Upper lobe of right lung (tissue), 1 donor: ENCODE data around the gene UNC13D. TPM values are rescaled to one million over a fixed set of nuclear protein-coding genes. Genes with fewer than 3 reads are reported as not detected.
A peak's percentile ranks its signal among the peaks of the same experiment; 100 is the strongest.

Experiments
- ATAC-seq: fragments of 200-7000 bp; cut with Tn5 transposase; one replicate; pipeline ENCODE4 v1.9.1; 2020; ENCODE audit warnings: mild to moderate bottlenecking, moderate library complexity
- DNase-seq: peaks from one replicate; pipeline ENCODE4 v3.0.0-alpha.2; 2020
- H3K27ac ChIP-seq: fragments of 200-600 bp; one replicate; pipeline ENCODE4 v1.8.0; 2022
- H3K27me3 ChIP-seq: fragments of 200-600 bp; one replicate; pipeline ENCODE4 v1.8.0; 2022; ENCODE audit warnings: mild to moderate bottlenecking
- H3K36me3 ChIP-seq: fragments of 200-600 bp; one replicate; pipeline ENCODE4 v1.8.0; 2022
- H3K4me1 ChIP-seq: fragments of 200-600 bp; one replicate; pipeline ENCODE4 v1.8.0; 2022
- H3K4me3 ChIP-seq: fragments of 200-600 bp; one replicate; pipeline ENCODE4 v1.8.0; 2022; ENCODE audit warnings: mild to moderate bottlenecking
- H3K9me3 ChIP-seq: fragments of 200-600 bp; one replicate; pipeline ENCODE4 v1.8.0; 2022
- intact Hi-C: fragments of 100-400 bp; cut with DNase I; formaldehyde crosslinking; loops from one replicate; pipeline ENCODE4 v1.11.0; 2022
- total RNA-seq: library from RNA; stranded (reverse); fragmentation: NEBNext Ultra II Directional; extraction: Animal tissue kit (Norgen Biotek cat#: 25700); gene quantifications from one replicate; pipeline ENCODE4 v1.2.1, GENCODE V29; 2021
- TF ChIP-seq, protein P1 (sequence below): fragments of 200-600 bp; IDR thresholded peaks from one replicate; pipeline ENCODE4 v1.8.0; 2022; ENCODE audit warnings: antibody characterized with exemption
- donor health status: DM: no; HTN: yes; CAD: no; lungs with severe emphysema.

Gene UNC13D
- total RNA-seq, 1 donor from 2014 or later: 145 TPM

GRCh38 chr17:75850928-75851692, 6.9 kb upstream of the UNC13D start:
- TF ChIP-seq, protein P1, sequence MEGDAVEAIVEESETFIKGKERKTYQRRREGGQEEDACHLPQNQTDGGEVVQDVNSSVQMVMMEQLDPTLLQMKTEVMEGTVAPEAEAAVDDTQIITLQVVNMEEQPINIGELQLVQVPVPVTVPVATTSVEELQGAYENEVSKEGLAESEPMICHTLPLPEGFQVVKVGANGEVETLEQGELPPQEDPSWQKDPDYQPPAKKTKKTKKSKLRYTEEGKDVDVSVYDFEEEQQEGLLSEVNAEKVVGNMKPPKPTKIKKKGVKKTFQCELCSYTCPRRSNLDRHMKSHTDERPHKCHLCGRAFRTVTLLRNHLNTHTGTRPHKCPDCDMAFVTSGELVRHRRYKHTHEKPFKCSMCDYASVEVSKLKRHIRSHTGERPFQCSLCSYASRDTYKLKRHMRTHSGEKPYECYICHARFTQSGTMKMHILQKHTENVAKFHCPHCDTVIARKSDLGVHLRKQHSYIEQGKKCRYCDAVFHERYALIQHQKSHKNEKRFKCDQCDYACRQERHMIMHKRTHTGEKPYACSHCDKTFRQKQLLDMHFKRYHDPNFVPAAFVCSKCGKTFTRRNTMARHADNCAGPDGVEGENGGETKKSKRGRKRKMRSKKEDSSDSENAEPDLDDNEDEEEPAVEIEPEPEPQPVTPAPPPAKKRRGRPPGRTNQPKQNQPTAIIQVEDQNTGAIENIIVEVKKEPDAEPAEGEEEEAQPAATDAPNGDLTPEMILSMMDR: no peak
- Histone ChIP-seq H3K4me3 (no peak overlapping the region), H3K27me3 (no peaks in the 10 kb centered on the region), H3K4me1 (peaks cover 43% of the 10 kb centered on the region), H3K36me3 (peaks cover 66% of the 10 kb centered on the region), H3K9me3 (no peaks in the 10 kb centered on the region), H3K27ac (no peak overlapping the region)
- no peak for ATAC-seq
- no peak for DNase-seq
- intact Hi-C loops: no loop called here

DNA sequence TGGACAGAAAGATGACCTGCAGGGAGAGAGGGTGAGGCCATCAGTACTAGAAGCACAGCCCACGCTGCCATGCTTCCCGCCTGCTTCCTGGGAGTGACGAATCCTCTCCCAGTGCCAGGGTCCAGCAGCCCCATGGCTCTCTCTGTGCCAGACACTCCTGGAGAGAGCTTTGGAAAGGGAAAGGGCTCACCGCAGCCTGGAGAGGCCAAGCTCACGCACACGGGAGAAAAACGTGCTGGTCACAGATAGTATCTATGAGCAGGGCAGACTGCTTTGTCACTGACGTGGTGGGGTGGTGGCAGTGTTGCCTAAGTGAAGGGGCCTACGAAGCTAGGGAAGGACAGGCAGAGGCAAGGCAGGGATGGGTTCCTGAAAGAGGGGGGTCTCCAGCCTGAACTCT, 5.5 kb upstream of the UNC13D start:
- intact Hi-C loops: no loop called here
- Histone ChIP-seq H3K4me3 (no peak overlapping the region), H3K27me3 (no peaks in the 10 kb centered on the region), H3K36me3 (peaks cover 69% of the 10 kb centered on the region), H3K9me3 (no peaks in the 10 kb centered on the region), H3K27ac (no peak overlapping the region), H3K4me1 (peaks cover 56% of the 10 kb centered on the region)
- DNase-seq (no peak), ATAC-seq (no peak)
- TF ChIP-seq, protein P1: no peak

- intact Hi-C loops: no loop called here
Observed at GRCh38 chr17:75849279-75849646, 5.1 kb upstream of the UNC13D start.

GRCh38 chr17:75848523-75849278, 4.5 kb upstream of the UNC13D start:
- intact Hi-C loops: no loop called here
- peaks cover 69% of the 10 kb centered on the region for H3K36me3 ChIP-seq
- no peaks in the 10 kb centered on the region for H3K9me3 ChIP-seq
- H3K27ac ChIP-seq: peak overlapping the region; percentile 68
- TF ChIP-seq, protein P1: peak; percentile 66
- H3K27me3 ChIP-seq: no peaks in the 10 kb centered on the region
- ATAC-seq (no peak), DNase-seq (peak; percentile 86)
- peaks cover 55% of the 10 kb centered on the region for H3K4me1 ChIP-seq
- no peak overlapping the region for H3K4me3 ChIP-seq

More at GRCh38 chr17:75849279-75849646, 5.1 kb upstream of the UNC13D start:
- TF ChIP-seq, protein P1: no peak
- peaks cover 57% of the 10 kb centered on the region for H3K4me1 ChIP-seq
- peaks cover 69% of the 10 kb centered on the region for H3K36me3 ChIP-seq
- no peaks in the 10 kb centered on the region for H3K27me3 ChIP-seq
- H3K27ac ChIP-seq: peak overlapping the region; percentile 68
- H3K4me3 ChIP-seq: no peak overlapping the region
- no peaks in the 10 kb centered on the region for H3K9me3 ChIP-seq
- no peak for DNase-seq
- ATAC-seq: no peak

GRCh38 chr17:75847614-75848522, 3.7 kb upstream of the UNC13D start:
- no peak for DNase-seq
- intact Hi-C loops: no loop called here

More at GRCh38 chr17:75847614-75848522, 3.7 kb upstream of the UNC13D start:
- TF ChIP-seq, protein P1: no peak
- Histone ChIP-seq H3K27ac (peak overlapping the region; percentile 90), H3K4me3 (peak overlapping the region; percentile 10), H3K36me3 (peaks cover 69% of the 10 kb centered on the region), H3K9me3 (no peaks in the 10 kb centered on the region), H3K27me3 (no peaks in the 10 kb centered on the region), H3K4me1 (peaks cover 49% of the 10 kb centered on the region)
- no peak for ATAC-seq
